ENCODE measurements around the gene CX3CR1. TPM values are rescaled to one million over a fixed set of nuclear protein-coding genes. Genes with fewer than 3 reads are reported as not detected.

The CX3CR1 gene
- total and polyA plus RNA-seq, 9 of the 15 experiments (the other 6 are each of a cell fraction or from before 2014, with no cell fraction given), result 0.03 to 0.21 TPM; not detected in 7

DNA sequence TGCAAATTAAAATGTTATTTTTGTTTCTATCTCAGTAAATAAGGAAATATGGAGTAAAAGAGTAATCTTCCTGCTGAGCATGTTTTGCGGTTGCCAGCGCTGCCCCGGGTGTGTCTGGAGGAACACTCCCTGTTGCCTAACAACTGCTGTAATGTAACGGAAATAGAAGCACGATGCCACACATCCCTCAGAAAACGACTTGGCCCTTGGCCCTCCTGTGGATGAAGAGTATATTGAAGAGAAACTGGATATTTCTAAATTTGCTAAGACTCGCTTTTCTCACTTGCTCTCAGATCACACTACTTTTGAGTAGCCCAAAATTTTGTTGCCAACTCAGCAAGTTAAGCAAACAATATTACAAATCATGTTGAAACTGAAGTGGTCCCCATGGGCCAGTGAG lies 18.9 kb downstream of the CX3CR1 start (continued):
- TF ChIP-seq EP400 (IDR thresholded peaks at IDR 0.05) (no peak), ZKSCAN3 (CRISPR knock-in tag; IDR thresholded peaks at IDR 0.05) (no peak), STAT5A (IDR thresholded peaks at IDR 0.05; ENCODE audit: borderline replicate concordance, low read length) (no peak), ZNF431 (CRISPR knock-in tag; IDR thresholded peaks at IDR 0.05) (no peak), MEF2D (tag; conservative IDR thresholded peaks at IDR 0.05; ENCODE audit: low read depth) (peak; percentile 87), SMC3 (conservative IDR thresholded peaks at IDR 0.05; ENCODE audit: insufficient read depth, low read depth, low read length) (no peak), BRF1 (IDR thresholded peaks at IDR 0.05; ENCODE audit: borderline replicate concordance, extremely low read depth, insufficient read length) (no peak), ZBTB8A (IDR thresholded peaks at IDR 0.05; ENCODE audit: partially characterized antibody) (no peak), RBFOX2 (IDR thresholded peaks at IDR 0.05; ENCODE audit: low read depth, low read length) (no peak), HNRNPL (IDR thresholded peaks at IDR 0.05; ENCODE audit: low read depth, low read length) (no peak), ZNF436 (CRISPR knock-in tag; IDR thresholded peaks at IDR 0.05) (no peak), ARID1B (IDR thresholded peaks at IDR 0.05) (peak; percentile 30; the same call in 1 of the 2 replicates), RBM25 (IDR thresholded peaks at IDR 0.05; ENCODE audit: low read depth, low read length, severe bottlenecking) (no peak), C11orf30 (IDR thresholded peaks at IDR 0.05; ENCODE audit: low read depth) (peak; percentile 89), ZNF644 (tag; IDR thresholded peaks at IDR 0.05; ENCODE audit: low read depth) (no peak), FOXP1 (CRISPR knock-in tag; IDR thresholded peaks at IDR 0.05) (no peak), ZFP36 (IDR thresholded peaks at IDR 0.05; ENCODE audit: low read depth, low read length, partially characterized antibody) (peak; percentile 32), EHMT2 (IDR thresholded peaks at IDR 0.05) (no peak), ZNF143 (CRISPR knock-in tag; IDR thresholded peaks at IDR 0.05) (no peak), ZNF23 (CRISPR knock-in tag; IDR thresholded peaks at IDR 0.05) (no peak), FOXA3 (CRISPR knock-in tag; conservative IDR thresholded peaks at IDR 0.05 in 1 of 2, IDR thresholded peaks at IDR 0.05 in 1 of 2) (peak; percentile 64 to 68; a peak in 3 of 4 replicates), ZNF174 (CRISPR knock-in tag; IDR thresholded peaks at IDR 0.05) (no peak), MCM5 (IDR thresholded peaks at IDR 0.05; ENCODE audit: low read depth) (no peak), CBX1 (IDR thresholded peaks at IDR 0.05; ENCODE audit: low read depth) (no peak), ZNF76 (CRISPR knock-in tag; IDR thresholded peaks at IDR 0.05; ENCODE audit: borderline replicate concordance) (no peak), FOXM1 (IDR thresholded peaks at IDR 0.05; ENCODE audit: low read depth) (no peak), FOXM1 (CRISPR knock-in tag; IDR thresholded peaks at IDR 0.05; ENCODE audit: low read depth) (no peak)
- TF ChIP-seq, protein P1, sequence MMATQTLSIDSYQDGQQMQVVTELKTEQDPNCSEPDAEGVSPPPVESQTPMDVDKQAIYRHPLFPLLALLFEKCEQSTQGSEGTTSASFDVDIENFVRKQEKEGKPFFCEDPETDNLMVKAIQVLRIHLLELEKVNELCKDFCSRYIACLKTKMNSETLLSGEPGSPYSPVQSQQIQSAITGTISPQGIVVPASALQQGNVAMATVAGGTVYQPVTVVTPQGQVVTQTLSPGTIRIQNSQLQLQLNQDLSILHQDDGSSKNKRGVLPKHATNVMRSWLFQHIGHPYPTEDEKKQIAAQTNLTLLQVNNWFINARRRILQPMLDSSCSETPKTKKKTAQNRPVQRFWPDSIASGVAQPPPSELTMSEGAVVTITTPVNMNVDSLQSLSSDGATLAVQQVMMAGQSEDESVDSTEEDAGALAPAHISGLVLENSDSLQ (IDR thresholded peaks at IDR 0.05), result no peak
- TF ChIP-seq, protein P2, sequence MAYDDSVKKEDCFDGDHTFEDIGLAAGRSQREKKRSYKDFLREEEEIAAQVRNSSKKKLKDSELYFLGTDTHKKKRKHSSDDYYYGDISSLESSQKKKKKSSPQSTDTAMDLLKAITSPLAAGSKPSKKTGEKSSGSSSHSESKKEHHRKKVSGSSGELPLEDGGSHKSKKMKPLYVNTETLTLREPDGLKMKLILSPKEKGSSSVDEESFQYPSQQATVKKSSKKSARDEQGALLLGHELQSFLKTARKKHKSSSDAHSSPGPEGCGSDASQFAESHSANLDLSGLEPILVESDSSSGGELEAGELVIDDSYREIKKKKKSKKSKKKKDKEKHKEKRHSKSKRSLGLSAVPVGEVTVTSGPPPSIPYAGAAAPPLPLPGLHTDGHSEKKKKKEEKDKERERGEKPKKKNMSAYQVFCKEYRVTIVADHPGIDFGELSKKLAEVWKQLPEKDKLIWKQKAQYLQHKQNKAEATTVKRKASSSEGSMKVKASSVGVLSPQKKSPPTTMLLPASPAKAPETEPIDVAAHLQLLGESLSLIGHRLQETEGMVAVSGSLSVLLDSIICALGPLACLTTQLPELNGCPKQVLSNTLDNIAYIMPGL (CRISPR knock-in tag; IDR thresholded peaks at IDR 0.05), result no peak
